IPS-18a (cell line): ENCODE results near the gene IRAK2.

Experiments
- H3K27ac ChIP-seq: one replicate; pipeline ENCODE4 v1.5.1; 2013; ENCODE audit warnings: low read length
- H3K27me3 ChIP-seq: one replicate; pipeline ENCODE4 v1.6.1; 2013; ENCODE audit warnings: mild to moderate bottlenecking, low read length; ENCODE audit not compliant: control insufficient read depth, insufficient read depth
- H3K36me3 ChIP-seq: one replicate; pipeline ENCODE4 v1.6.1; 2013; ENCODE audit warnings: low read depth, low read length; ENCODE audit not compliant: control insufficient read depth
- H3K4me1 ChIP-seq: one replicate; pipeline ENCODE4 v1.6.1; 2013; ENCODE audit warnings: low read depth, low read length; ENCODE audit not compliant: control insufficient read depth
- H3K4me3 ChIP-seq: one replicate; pipeline ENCODE4 v1.5.1; 2013; ENCODE audit warnings: low read length
- H3K9ac ChIP-seq: one replicate; pipeline ENCODE4 v1.6.1; 2013; ENCODE audit warnings: mild to moderate bottlenecking, low read length, moderate library complexity
- H3K9me3 ChIP-seq: one replicate; pipeline ENCODE4 v1.6.1; 2013; ENCODE audit warnings: low read depth, low read length; ENCODE audit not compliant: control insufficient read depth

The IRAK2 gene

DNA sequence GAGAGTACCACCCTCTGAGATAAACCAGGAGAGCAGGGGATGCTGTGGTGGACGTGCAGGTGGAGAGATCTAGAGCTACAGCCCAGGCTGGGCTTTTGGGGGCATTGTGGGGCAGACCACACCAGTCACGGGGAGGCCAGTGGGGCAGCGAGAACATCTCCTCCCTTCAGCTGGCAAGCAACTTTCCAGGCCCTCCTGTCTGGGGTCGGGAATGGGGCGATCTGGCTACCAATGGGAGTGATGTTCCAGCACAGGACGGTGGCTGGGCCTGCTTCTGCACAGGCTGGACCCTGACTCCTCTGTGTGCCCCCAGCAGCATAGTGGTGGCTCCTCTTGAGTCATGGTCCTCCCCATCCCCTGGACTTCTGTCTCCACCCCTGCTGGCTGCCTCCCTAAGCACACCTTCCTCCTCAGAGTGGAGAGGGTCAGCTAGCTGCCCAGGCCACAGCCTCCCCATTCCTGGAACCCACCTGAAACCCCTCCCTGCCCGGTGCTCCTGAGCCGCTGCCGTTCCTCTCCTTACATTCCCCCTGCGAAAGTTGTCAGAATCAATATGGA is 16.1 kb downstream of the IRAK2 start:
- Histone ChIP-seq H3K27ac (no peak overlapping the region), H3K4me3 (no peak overlapping the region), H3K9me3 (no peaks in the 10 kb centered on the region), H3K9ac (no peak overlapping the region), H3K4me1 (no peaks in the 10 kb centered on the region), H3K27me3 (no peaks in the 10 kb centered on the region), H3K36me3 (no peaks in the 10 kb centered on the region)

DNA sequence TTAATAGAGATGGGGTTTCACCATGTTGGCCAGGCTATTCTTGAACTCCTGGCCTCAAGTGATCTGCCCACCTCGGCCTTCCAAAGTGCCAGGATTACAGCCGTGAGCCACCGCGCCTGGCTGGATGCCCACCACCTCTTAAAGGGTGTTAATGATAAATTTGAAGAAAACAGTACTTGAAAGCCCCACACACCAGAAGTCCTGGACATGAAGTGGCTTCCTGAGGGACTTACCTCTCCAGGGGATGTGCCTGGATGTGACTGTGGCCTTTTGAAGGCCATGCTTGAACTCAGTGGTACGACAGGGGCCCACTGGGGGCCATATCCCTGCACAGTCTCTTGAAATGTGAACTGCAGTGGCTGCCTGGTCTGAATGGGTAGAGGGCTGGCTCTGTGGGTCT is 18.2 kb downstream of the IRAK2 start:
- H3K27me3 ChIP-seq = no peaks in the 10 kb centered on the region
- no peak overlapping the region for H3K4me3 ChIP-seq
- H3K36me3 ChIP-seq = no peaks in the 10 kb centered on the region
- no peak overlapping the region for H3K9ac ChIP-seq
- peaks cover 9% of the 10 kb centered on the region for H3K4me1 ChIP-seq
- no peaks in the 10 kb centered on the region for H3K9me3 ChIP-seq
- H3K27ac ChIP-seq = no peak overlapping the region

DNA sequence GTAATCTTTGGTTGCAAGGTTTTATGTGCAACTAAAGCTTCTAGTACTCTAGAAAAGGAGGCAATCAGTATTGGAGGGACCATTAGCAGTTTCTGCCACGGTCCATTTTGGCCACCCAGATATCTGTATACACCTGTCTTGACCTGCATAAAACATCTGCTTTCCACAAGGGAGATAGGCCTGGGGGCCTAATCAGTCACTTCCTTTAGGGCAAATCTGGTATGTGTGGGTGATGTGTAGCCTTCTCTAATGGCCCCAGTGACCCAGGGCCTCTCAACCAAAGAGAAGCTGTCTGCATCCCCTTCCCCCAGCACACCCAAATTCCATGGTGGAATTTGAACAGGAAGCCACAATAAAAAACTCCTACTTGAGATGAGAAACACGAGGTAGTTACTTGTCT is 19.5 kb downstream of the IRAK2 start:
- Histone ChIP-seq H3K27ac (no peak overlapping the region), H3K4me1 (peaks cover 9% of the 10 kb centered on the region), H3K4me3 (no peak overlapping the region), H3K9ac (no peak overlapping the region), H3K9me3 (no peaks in the 10 kb centered on the region), H3K36me3 (no peaks in the 10 kb centered on the region), H3K27me3 (no peaks in the 10 kb centered on the region)

DNA sequence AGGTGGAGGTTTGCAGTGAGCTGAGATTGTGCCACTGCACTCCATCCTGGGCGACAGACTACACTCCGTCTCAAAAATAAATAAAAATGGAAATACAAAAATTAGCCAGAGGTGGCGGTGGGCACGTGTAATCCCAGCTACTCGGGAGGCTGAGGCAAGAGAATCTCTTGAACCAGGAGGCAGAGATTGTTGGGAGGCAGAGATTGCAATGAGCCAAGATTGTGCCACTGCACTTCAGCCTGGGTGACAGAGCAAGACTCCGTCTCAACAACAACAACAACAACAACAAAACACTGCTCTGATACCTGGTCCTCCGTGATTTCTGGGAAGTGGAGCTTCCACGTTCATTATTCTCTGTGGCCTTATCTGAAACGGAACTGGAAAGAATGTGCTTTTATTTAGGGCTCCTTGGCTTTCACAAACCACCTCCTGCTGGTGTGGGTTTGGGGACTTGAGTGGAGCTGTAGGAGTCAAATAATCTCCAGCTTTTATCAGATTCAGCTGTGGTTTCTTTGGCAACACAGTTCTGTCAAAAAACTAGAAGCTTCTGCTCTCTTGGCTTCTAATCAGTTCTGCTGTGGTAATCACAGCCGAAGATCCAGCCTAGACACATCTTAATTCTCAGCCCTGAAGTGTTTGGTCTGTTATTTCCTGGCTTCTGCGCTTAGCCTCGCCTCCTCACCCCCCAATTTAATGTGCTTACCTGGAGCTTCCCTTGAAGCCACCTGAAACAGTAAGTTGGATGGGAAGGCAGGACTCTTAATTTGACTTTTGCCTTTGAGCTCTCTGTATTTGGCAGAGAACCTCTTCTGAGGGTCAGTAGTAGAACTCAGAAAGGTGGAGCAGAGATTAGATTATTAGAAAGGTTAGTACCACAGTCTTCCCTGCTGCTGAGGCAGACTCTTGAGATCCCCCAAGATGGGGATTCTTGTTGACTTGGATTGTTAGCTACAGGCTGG is 21.4 kb downstream of the IRAK2 start:
- no peak overlapping the region for H3K27ac ChIP-seq
- H3K4me1 ChIP-seq = peaks cover 9% of the 10 kb centered on the region
- no peaks in the 10 kb centered on the region for H3K27me3 ChIP-seq
- H3K36me3 ChIP-seq = no peaks in the 10 kb centered on the region
- H3K9me3 ChIP-seq = no peaks in the 10 kb centered on the region
- no peak overlapping the region for H3K9ac ChIP-seq
- no peak overlapping the region for H3K4me3 ChIP-seq

DNA sequence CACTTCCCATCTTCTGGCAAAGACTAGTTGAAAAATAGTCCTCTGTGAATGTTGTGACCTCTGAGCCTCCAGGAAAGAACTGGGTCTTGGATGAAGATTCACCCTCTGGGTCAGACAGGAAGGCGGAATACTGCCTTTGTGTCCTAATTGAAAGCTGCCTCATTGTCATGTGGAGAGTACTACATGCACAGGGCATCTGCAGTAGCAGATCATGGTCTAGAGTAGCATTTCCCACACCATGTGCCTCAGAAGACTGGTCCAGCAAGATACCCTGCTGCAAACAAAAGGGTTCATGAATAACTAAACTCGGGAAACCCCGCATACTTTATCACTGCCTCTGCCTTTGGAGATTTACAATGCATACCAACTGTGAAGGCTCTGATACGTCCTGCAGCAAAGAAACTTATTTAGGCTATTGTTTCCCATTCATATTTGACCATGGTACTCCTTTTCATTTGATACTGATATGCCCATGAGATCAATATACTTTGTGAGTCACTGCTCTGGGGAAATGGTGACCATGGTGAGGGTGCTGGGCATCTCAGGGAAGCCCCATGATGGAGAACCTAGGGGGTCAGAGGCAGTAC is 22.7 kb downstream of the IRAK2 start:
- Histone ChIP-seq H3K9me3 (no peaks in the 10 kb centered on the region), H3K4me3 (no peak overlapping the region), H3K36me3 (no peaks in the 10 kb centered on the region), H3K9ac (no peak overlapping the region), H3K27ac (no peak overlapping the region), H3K4me1 (peaks cover 9% of the 10 kb centered on the region), H3K27me3 (no peaks in the 10 kb centered on the region)

DNA sequence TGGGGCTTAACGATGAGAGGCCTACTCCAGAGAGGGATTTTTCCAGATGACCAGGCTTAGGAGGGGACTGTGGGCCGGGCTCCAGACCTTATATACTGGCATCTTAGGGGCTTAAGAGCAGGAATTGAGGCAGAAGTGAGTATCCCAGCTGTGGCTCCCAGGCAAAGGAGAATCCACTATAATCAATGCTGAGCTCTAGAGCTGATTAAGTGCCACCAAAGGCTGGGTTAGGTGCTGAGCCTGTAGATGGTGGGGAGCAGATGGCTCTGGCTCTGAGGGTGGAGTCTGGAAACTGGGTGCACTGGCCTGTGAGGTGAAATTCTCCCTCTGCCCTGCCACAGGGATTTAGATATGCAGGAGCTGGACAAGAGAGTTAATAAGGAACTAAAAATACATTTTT is 23.2 kb downstream of the IRAK2 start:
- Histone ChIP-seq H3K27ac (no peak overlapping the region), H3K9me3 (no peaks in the 10 kb centered on the region), H3K27me3 (no peaks in the 10 kb centered on the region), H3K4me3 (no peak overlapping the region), H3K4me1 (peaks cover 9% of the 10 kb centered on the region), H3K9ac (no peak overlapping the region), H3K36me3 (no peaks in the 10 kb centered on the region)

DNA sequence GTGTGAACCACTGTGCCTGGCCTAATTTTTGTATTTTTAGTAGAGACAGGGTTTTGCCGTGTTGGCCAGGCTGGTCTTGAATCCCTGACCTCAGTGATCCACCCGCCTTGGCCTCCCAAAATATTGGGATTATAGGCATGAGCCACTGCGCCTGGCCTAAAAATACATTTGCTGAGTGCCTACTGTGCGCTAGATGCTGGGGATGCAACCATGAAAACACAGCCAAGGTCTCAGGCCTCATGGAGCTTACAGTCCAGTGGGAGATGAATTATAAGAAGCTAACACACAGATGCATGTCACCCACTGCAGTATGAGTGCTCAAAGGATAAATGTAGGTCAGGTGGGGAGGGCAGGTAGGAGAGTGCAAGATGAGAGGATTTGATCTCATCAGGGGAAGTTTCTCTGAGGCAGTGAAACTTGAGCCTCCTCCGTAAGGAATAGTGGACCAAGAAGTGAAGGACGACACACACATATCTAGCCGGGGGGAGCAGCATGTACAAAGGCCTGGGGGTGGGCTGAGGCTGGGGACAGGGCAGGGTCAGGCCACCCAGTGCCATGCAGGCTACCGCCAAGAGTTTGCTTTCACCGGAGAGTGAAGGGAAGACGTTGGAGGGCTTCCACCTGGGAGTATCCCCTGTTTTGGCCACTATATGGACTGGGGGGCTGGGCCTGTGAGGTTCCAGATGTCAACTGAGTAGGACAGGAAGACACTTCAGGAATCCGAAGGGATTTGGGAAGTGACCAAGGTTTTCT is 24.3 kb downstream of the IRAK2 start:
- Histone ChIP-seq H3K4me3 (no peak overlapping the region), H3K27me3 (no peaks in the 10 kb centered on the region), H3K27ac (no peak overlapping the region), H3K9me3 (no peaks in the 10 kb centered on the region), H3K9ac (no peak overlapping the region), H3K4me1 (peaks cover 9% of the 10 kb centered on the region), H3K36me3 (no peaks in the 10 kb centered on the region)

DNA sequence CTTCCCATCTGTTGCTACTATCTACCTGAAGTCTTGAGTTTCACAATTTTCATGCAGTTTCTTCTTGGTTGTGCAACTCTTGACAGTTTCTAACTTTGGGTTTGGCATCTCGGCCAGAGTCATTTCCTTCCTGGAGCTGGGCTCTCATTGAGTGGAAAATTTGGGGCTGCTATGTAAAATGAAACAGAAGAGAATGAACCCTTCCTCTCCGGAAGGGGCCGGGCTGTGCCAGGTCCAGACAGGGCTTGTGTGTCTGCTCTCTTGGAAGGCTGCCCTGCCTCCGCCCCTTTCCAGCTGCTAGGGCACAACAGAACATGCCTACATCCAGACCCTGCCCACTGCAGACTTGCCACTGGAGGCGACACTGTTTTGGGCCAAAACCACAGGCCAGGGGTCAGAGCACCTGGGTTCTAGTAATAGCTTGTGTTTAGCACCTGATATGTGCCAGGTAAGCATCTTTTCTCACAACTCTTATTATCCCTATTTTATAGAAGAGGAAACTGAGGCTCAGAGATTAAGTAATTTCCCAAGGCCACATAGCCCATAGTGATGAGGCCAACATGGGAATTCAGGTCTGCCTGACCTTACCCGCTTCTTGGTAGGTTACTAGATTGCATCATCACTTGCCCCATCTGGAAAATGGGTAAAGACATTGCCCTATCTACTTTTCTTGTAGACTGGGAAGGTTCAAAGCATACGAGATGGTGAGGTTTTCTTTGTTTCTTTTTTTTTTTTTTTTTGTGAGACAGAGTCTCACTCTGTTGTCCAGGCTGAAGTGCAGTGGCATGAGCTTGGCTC is 25.0 kb downstream of the IRAK2 start:
- Histone ChIP-seq H3K27me3 (no peaks in the 10 kb centered on the region), H3K27ac (no peak overlapping the region), H3K4me1 (peaks cover 9% of the 10 kb centered on the region), H3K36me3 (no peaks in the 10 kb centered on the region), H3K4me3 (no peak overlapping the region), H3K9ac (no peak overlapping the region), H3K9me3 (no peaks in the 10 kb centered on the region)

DNA sequence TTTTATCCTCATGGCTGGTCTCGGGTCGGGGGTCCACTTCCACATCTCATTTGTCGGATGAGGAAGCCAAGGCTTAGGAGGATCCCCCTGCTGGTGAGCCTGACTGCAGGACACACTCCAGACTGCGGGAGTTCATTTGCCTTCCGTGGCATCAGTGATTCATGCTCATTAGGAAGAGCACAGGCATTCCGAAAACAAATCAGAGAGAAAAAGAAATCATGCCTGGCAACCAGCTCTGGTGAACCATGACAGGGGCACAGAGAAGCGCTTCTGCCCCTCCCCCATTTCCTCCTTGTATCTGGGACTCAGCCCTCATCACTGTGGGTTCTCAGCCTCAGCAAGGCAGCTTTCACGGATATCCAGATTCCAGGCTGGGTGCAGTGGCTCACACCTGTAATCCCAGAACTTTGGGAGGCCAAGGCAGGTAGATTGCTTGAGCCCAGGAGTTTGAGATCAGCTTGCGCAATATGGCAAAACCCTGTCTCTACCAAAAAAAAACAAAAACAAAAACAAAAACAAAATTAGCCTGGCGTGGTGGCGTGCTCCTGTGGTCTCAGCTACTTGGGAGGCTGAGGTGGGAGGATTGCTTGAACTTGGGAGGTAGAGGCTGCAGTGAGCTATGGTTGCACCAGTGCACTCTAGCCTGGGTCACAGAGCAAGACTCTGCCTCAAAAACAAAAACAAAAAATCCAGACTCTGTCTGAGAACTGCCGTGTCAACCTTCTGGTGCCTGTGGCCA is 28.4 kb downstream of the IRAK2 start:
- no peak overlapping the region for H3K9ac ChIP-seq
- no peak overlapping the region for H3K4me3 ChIP-seq
- no peaks in the 10 kb centered on the region for H3K4me1 ChIP-seq
- no peaks in the 10 kb centered on the region for H3K36me3 ChIP-seq
- no peaks in the 10 kb centered on the region for H3K27me3 ChIP-seq
- no peak overlapping the region for H3K27ac ChIP-seq
- H3K9me3 ChIP-seq = no peaks in the 10 kb centered on the region

DNA sequence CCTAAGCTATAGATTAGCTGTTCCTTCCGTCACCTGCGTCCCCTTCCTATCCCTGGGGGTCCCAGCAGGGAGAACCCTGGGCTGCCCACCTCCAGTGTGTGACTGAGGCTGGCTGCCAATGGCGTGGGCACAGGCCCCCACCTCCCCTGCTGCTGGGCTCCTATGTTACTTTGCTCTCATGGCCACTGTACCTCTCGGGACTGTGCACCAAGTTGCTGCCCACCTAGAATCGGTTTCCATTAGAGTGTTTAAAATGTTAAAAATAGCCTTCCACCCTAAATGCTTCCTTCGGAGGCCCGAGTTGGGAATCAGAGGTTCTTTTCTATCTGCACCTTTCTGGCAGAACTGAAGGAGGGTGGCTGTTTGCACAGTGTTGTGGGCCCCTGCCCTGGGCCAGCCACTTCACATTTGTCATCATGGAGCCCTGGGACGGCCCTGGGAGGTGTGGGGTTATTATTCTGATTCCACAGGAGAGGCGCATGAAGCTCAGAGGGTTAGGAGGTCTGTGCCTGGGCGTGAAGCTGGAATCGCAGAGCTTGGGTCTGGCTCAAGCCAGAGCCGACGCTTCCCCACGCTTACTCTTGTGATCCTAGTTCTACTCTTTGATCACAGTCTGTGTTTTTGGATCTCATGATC is 29.1 kb downstream of the IRAK2 start:
- no peaks in the 10 kb centered on the region for H3K4me1 ChIP-seq

More for the DNA sequence above, 29.1 kb downstream of the IRAK2 start:
- no peak overlapping the region for H3K27ac ChIP-seq
- H3K27me3 ChIP-seq = no peaks in the 10 kb centered on the region
- H3K36me3 ChIP-seq = no peaks in the 10 kb centered on the region
- H3K4me3 ChIP-seq = no peak overlapping the region
- no peak overlapping the region for H3K9ac ChIP-seq
- H3K9me3 ChIP-seq = no peaks in the 10 kb centered on the region
